Fibroblast of lung (primary cell): ENCODE measurements around the gene GHSR.

ENCODE experiments used
- EZH2 ChIP-seq: IDR thresholded peaks from 2 replicates; pipeline ENCODE4 v1.5.1; 2012; ENCODE audit warnings: low read length, control low read depth, mild to moderate bottlenecking; ENCODE audit errors: missing control alignments
- TF ChIP-seq, protein P1 (sequence below), 2 donors: IDR thresholded peaks in 1 of 2; conservative IDR thresholded peaks in 1 of 2; 1 replicate in 1 of 2; 2 replicates in 1 of 2; pipeline ENCODE4 v1.5.1; 2011 to 2012; ENCODE audit warnings: low read length in 2 of 2, control low read depth in 1 of 2, inconsistent platforms in 1 of 2, low read depth in 1 of 2, mild to moderate bottlenecking in 1 of 2

DNA sequence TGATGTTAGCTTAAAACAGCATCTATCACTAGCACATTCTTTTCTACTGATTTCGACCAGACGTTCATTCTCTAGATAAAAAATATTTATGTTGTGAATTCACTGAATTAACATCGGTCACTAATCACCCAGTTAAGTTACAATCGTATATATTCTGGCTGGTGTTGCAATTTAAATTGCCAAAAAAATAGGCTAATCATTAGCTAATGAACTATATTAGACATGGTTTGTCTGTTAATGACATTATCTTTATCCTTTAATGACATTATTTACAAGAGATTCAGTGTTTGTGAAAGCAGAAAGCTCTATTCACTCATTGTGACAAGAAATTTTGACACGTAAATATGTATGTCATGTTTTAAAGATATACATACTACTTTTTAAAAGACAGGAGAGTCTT is 6.7 kb downstream of the GHSR start:
- TF ChIP-seq, protein P1, sequence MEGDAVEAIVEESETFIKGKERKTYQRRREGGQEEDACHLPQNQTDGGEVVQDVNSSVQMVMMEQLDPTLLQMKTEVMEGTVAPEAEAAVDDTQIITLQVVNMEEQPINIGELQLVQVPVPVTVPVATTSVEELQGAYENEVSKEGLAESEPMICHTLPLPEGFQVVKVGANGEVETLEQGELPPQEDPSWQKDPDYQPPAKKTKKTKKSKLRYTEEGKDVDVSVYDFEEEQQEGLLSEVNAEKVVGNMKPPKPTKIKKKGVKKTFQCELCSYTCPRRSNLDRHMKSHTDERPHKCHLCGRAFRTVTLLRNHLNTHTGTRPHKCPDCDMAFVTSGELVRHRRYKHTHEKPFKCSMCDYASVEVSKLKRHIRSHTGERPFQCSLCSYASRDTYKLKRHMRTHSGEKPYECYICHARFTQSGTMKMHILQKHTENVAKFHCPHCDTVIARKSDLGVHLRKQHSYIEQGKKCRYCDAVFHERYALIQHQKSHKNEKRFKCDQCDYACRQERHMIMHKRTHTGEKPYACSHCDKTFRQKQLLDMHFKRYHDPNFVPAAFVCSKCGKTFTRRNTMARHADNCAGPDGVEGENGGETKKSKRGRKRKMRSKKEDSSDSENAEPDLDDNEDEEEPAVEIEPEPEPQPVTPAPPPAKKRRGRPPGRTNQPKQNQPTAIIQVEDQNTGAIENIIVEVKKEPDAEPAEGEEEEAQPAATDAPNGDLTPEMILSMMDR (conservative IDR thresholded peaks at IDR 0.05 in 1 of 2, IDR thresholded peaks at IDR 0.05 in 1 of 2; ENCODE audit: low read depth in 1 of 2, low read length in 2 of 2) = no peak
- no peak for TF ChIP-seq EZH2
